ENCODE measurements around the gene ZFP64.

GRCh38 chr20:52118016-52118623 lies 73.5 kb downstream of the ZFP64 start:
- no peak for TF ChIP-seq CTCF (IDR thresholded peaks at IDR 0.05; ENCODE audit: insufficient read depth, low read depth, low read length)
- TF ChIP-seq EZH2 (IDR thresholded peaks at IDR 0.05; ENCODE audit: insufficient read depth, low read length), result no peak
